NOMO-1 (cell line): ENCODE measurements around the gene PFKL.
"Not testable (repeated sequence)": the region's sequence is repeated elsewhere in the genome, so short reads cannot be mapped to it uniquely, and the experiment has no call there.

Experiments
- DNase-seq, 2 experiments: peaks; one replicate each; lab custom pipeline; 2025; ENCODE audit not compliant: unreplicated experiment in 2 of 2; lab: John Stamatoyannopoulos, UW

The PFKL gene

GRCh38 chr21:44275041-44275440 lies 24.8 kb upstream of the PFKL start:
- DNase-seq: no peak

- DNase-seq: no peak
Measured at GRCh38 chr21:44279354-44280260, 20.2 kb upstream of the PFKL start.

GRCh38 chr21:44281801-44282200 lies 18.1 kb upstream of the PFKL start:
- no peak for DNase-seq

GRCh38 chr21:44282370-44282769 lies 17.5 kb upstream of the PFKL start:
- no peak for DNase-seq

- not testable (repeated sequence) for DNase-seq
Measured at GRCh38 chr21:44283211-44283785, 16.6 kb upstream of the PFKL start.

GRCh38 chr21:44283948-44284347 lies 15.9 kb upstream of the PFKL start:
- no peak for DNase-seq

GRCh38 chr21:44285138-44285992 lies 14.5 kb upstream of the PFKL start, which contains the start of gene AIRE:
TSS of gene AIRE (plus strand) at chr21:44285876. CDS start at chr21:44286007, 131 bp downstream.
- no peak for DNase-seq

GRCh38 chr21:44286086-44286715 lies 13.7 kb upstream of the PFKL start:
- DNase-seq: no peak

GRCh38 chr21:44286716-44287632 lies 12.9 kb upstream of the PFKL start:
- DNase-seq: no peak

- no peak for DNase-seq
Measured at GRCh38 chr21:44288251-44289110, 11.4 kb upstream of the PFKL start.

- DNase-seq: no peak
Measured at GRCh38 chr21:44289381-44290010, 10.4 kb upstream of the PFKL start.

- DNase-seq: no peak
Measured at GRCh38 chr21:44290327-44291077, 9.4 kb upstream of the PFKL start.

- DNase-seq: no peak
Measured at GRCh38 chr21:44291078-44291935, 8.5 kb upstream of the PFKL start.

- no peak for DNase-seq
Measured at GRCh38 chr21:44291936-44292811, 7.7 kb upstream of the PFKL start.

- DNase-seq: no peak
Measured at GRCh38 chr21:44292812-44293195, 7.0 kb upstream of the PFKL start.
